Neuron (in vitro differentiated cells): Measurements from ENCODE around the gene OTULINL.

ENCODE experiments used
- H2AFZ ChIP-seq: one replicate; pipeline ENCODE4 v1.6.1; 2013; ENCODE audit warnings: low read depth, mild to moderate bottlenecking, inconsistent platforms, low read length, moderate library complexity
- H3K27me3 ChIP-seq: one replicate; pipeline ENCODE4 v1.6.1; 2013; ENCODE audit warnings: low read length; ENCODE audit not compliant: insufficient read depth
- H3K36me3 ChIP-seq: one replicate; pipeline ENCODE4 v1.6.1; 2013; ENCODE audit warnings: low read length; ENCODE audit not compliant: insufficient read depth
- H3K4me1 ChIP-seq: one replicate; pipeline ENCODE4 v1.6.1; 2013; ENCODE audit warnings: low read length; ENCODE audit not compliant: insufficient read depth
- H3K4me3 ChIP-seq: 2 replicates; pipeline ENCODE4 v1.5.1; 2013; ENCODE audit warnings: mild to moderate bottlenecking, low read length, moderate library complexity
- H3K9me3 ChIP-seq: one replicate; pipeline ENCODE4 v1.6.1; 2013; ENCODE audit warnings: low read length

Gene OTULINL

GRCh38 chr5:14630671-14631070 lies 49.1 kb downstream of the OTULINL start:
- no peaks in the 10 kb centered on the region for H3K4me1 ChIP-seq
- H3K36me3 ChIP-seq: no peaks in the 10 kb centered on the region
- H3K27me3 ChIP-seq: no peaks in the 10 kb centered on the region
- H2AFZ ChIP-seq: no peak overlapping the region
- no peaks in the 10 kb centered on the region for H3K9me3 ChIP-seq
- no peak overlapping the region for H3K4me3 ChIP-seq

GRCh38 chr5:14635656-14636055 lies 54.1 kb downstream of the OTULINL start:
- Histone ChIP-seq H3K9me3 (no peaks in the 10 kb centered on the region), H3K27me3 (no peaks in the 10 kb centered on the region), H3K4me3 (no peak overlapping the region), H3K4me1 (no peaks in the 10 kb centered on the region), H3K36me3 (no peaks in the 10 kb centered on the region), H2AFZ (no peak overlapping the region)

GRCh38 chr5:14640765-14641164 lies 59.2 kb downstream of the OTULINL start:
- Histone ChIP-seq H3K4me3 (no peak overlapping the region), H3K27me3 (no peaks in the 10 kb centered on the region), H3K4me1 (no peaks in the 10 kb centered on the region)

GRCh38 chr5:14644623-14645237 lies 63.1 kb downstream of the OTULINL start:
- no peak overlapping the region for H3K4me3 ChIP-seq

More at GRCh38 chr5:14640765-14641164, 59.2 kb downstream of the OTULINL start:
- Histone ChIP-seq H3K9me3 (no peaks in the 10 kb centered on the region), H2AFZ (no peak overlapping the region), H3K36me3 (no peaks in the 10 kb centered on the region)

GRCh38 chr5:14650052-14650451 lies 68.5 kb downstream of the OTULINL start:
- Histone ChIP-seq H3K4me1 (no peaks in the 10 kb centered on the region), H2AFZ (no peak overlapping the region), H3K36me3 (no peaks in the 10 kb centered on the region)

More at GRCh38 chr5:14644623-14645237, 63.1 kb downstream of the OTULINL start:
- H2AFZ ChIP-seq: no peak overlapping the region
- no peaks in the 10 kb centered on the region for H3K9me3 ChIP-seq
- H3K4me1 ChIP-seq: no peaks in the 10 kb centered on the region
- no peaks in the 10 kb centered on the region for H3K27me3 ChIP-seq
- H3K36me3 ChIP-seq: no peaks in the 10 kb centered on the region

GRCh38 chr5:14655146-14655741 lies 73.7 kb downstream of the OTULINL start:
- Histone ChIP-seq H3K4me1 (no peaks in the 10 kb centered on the region), H3K4me3 (no peak overlapping the region), H3K36me3 (no peaks in the 10 kb centered on the region), H2AFZ (no peak overlapping the region), H3K27me3 (peaks cover 6% of the 10 kb centered on the region), H3K9me3 (no peaks in the 10 kb centered on the region)

More at GRCh38 chr5:14650052-14650451, 68.5 kb downstream of the OTULINL start:
- peaks cover 4% of the 10 kb centered on the region for H3K27me3 ChIP-seq
- H3K9me3 ChIP-seq: no peaks in the 10 kb centered on the region
- no peak overlapping the region for H3K4me3 ChIP-seq

- H3K4me1 ChIP-seq: no peaks in the 10 kb centered on the region
- H2AFZ ChIP-seq: no peak overlapping the region
- H3K9me3 ChIP-seq: no peaks in the 10 kb centered on the region
- H3K4me3 ChIP-seq: no peak overlapping the region
- peaks cover 6% of the 10 kb centered on the region for H3K27me3 ChIP-seq
- no peaks in the 10 kb centered on the region for H3K36me3 ChIP-seq
These were observed 75.3 kb downstream of the OTULINL start for GRCh38 chr5:14656898-14657297.

- Histone ChIP-seq H3K27me3 (peaks cover 2% of the 10 kb centered on the region), H3K4me1 (peaks cover 6% of the 10 kb centered on the region), H3K9me3 (no peaks in the 10 kb centered on the region), H3K4me3 (no peak overlapping the region), H2AFZ (no peak overlapping the region), H3K36me3 (no peaks in the 10 kb centered on the region)
These were observed 78.4 kb downstream of the OTULINL start for GRCh38 chr5:14659821-14660607.

GRCh38 chr5:14660833-14661232 lies 79.2 kb downstream of the OTULINL start:
- Histone ChIP-seq H3K4me1 (peaks cover 13% of the 10 kb centered on the region), H3K4me3 (no peak overlapping the region), H3K27me3 (no peaks in the 10 kb centered on the region), H3K36me3 (no peaks in the 10 kb centered on the region), H3K9me3 (no peaks in the 10 kb centered on the region), H2AFZ (no peak overlapping the region)
